OCI-LY3 (cell line): ENCODE data around the gene CACNA2D1.

Experiments
- H2AFZ ChIP-seq: fragments of 200-600, 300-600 bp; shearing (Covaris generic); 2 replicates; pipeline ENCODE4 v1.6.0; 2014; ENCODE audit warnings: antibody characterized with exemption, low read depth, low read length
- H3K27ac ChIP-seq: fragments of 200-600, 300-600 bp; sonication (generic); 2 replicates; pipeline ENCODE4 v1.5.1; 2014; ENCODE audit warnings: mild to moderate bottlenecking, low read length, moderate library complexity, mixed read lengths
- H3K27me3 ChIP-seq: fragments of 200-600, 300-600 bp; sonication (generic); 2 replicates; pipeline ENCODE4 v1.6.1; 2014; ENCODE audit warnings: low read depth, low read length, mixed read lengths
- H3K36me3 ChIP-seq: fragments of 200-600, 300-600 bp; sonication (generic); replicated peaks from 2 replicates; pipeline ENCODE3; 2014; ENCODE audit warnings: low read depth, low read length, mixed read lengths
- H3K4me1 ChIP-seq: fragments of 300-600, 200-600 bp; sonication (generic); 2 replicates; pipeline ENCODE4 v1.6.1; 2014; ENCODE audit warnings: low read length, mixed read lengths
- H3K4me2 ChIP-seq: fragments of 200-600, 300-600 bp; sonication (generic); 2 replicates; pipeline ENCODE4 v1.6.1; 2014; ENCODE audit warnings: low read length, mixed read lengths
- H3K4me3 ChIP-seq: fragments of 300-600, 200-600 bp; sonication (generic); 2 replicates; pipeline ENCODE4 v1.5.1; 2014; ENCODE audit warnings: antibody characterized with exemption, mild to moderate bottlenecking, low read length, moderate library complexity
- H3K79me2 ChIP-seq: fragments of 300-600, 200-600 bp; shearing (Covaris generic); 2 replicates; pipeline ENCODE4 v1.6.1; 2014; ENCODE audit warnings: mild to moderate bottlenecking, low read length, mixed read lengths
- H3K9ac ChIP-seq: fragments of 300-600, 200-600 bp; shearing (Covaris generic); 2 replicates; pipeline ENCODE4 v1.6.0; 2014; ENCODE audit warnings: mild to moderate bottlenecking, low read length, moderate library complexity
- H3K9me3 ChIP-seq: fragments of 200-600, 300-600 bp; shearing (Covaris generic); 2 replicates; pipeline ENCODE4 v1.6.1; 2014; ENCODE audit warnings: low read length, mixed read lengths; ENCODE audit not compliant: insufficient read depth
- H4K20me1 ChIP-seq: fragments of 200-600, 300-600 bp; sonication (generic); 2 replicates; pipeline ENCODE4 v1.6.1; 2016; ENCODE audit warnings: low read length, mixed read lengths; ENCODE audit not compliant: insufficient read depth
- EZH2phosphoT487 ChIP-seq: fragments of 200-600 bp; shearing (Covaris generic); IDR thresholded peaks from 2 replicates; pipeline ENCODE4 v1.6.1; 2018; ENCODE audit warnings: antibody characterized with exemption, mixed run types, low read depth
- TF ChIP-seq, protein P1 (sequence below): fragments of 200-600, 300-600 bp; sonication (generic); IDR thresholded peaks from 2 replicates; pipeline ENCODE4 v1.5.1; 2014; ENCODE audit warnings: antibody characterized with exemption, low read length, low read depth

The CACNA2D1 gene

DNA sequence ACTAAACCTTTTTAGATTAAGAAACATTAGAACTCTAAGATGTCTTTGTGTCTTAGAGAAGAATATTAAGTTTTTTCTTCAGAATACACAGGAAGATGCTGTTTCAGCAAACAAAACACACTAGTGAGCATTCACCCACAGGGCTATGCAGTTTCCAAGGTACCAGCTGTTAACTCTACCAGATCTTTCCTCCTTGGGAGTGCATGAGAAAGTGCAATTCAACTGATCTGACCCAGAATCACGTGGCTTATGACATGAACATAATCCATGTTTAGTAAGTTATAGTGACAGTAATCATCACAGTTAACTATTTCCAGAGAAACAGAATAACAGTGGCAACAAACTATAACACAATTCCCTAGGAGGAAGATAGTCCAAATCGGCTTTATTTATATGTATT, 270.7 kb downstream of the CACNA2D1 start:
- H3K36me3 ChIP-seq: no peaks in the 10 kb centered on the region
- TF ChIP-seq, protein P1, sequence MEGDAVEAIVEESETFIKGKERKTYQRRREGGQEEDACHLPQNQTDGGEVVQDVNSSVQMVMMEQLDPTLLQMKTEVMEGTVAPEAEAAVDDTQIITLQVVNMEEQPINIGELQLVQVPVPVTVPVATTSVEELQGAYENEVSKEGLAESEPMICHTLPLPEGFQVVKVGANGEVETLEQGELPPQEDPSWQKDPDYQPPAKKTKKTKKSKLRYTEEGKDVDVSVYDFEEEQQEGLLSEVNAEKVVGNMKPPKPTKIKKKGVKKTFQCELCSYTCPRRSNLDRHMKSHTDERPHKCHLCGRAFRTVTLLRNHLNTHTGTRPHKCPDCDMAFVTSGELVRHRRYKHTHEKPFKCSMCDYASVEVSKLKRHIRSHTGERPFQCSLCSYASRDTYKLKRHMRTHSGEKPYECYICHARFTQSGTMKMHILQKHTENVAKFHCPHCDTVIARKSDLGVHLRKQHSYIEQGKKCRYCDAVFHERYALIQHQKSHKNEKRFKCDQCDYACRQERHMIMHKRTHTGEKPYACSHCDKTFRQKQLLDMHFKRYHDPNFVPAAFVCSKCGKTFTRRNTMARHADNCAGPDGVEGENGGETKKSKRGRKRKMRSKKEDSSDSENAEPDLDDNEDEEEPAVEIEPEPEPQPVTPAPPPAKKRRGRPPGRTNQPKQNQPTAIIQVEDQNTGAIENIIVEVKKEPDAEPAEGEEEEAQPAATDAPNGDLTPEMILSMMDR: no peak
- no peak for TF ChIP-seq EZH2phosphoT487
- no peak overlapping the region for H3K27ac ChIP-seq
- H2AFZ ChIP-seq: no peak overlapping the region
- no peaks in the 10 kb centered on the region for H3K79me2 ChIP-seq
- H3K27me3 ChIP-seq: no peaks in the 10 kb centered on the region
- H3K4me1 ChIP-seq: no peaks in the 10 kb centered on the region
- no peak overlapping the region for H3K9ac ChIP-seq
- H3K4me2 ChIP-seq: no peak overlapping the region
- no peaks in the 10 kb centered on the region for H3K9me3 ChIP-seq
- H3K4me3 ChIP-seq: no peak overlapping the region
- H4K20me1 ChIP-seq: no peaks in the 10 kb centered on the region

DNA sequence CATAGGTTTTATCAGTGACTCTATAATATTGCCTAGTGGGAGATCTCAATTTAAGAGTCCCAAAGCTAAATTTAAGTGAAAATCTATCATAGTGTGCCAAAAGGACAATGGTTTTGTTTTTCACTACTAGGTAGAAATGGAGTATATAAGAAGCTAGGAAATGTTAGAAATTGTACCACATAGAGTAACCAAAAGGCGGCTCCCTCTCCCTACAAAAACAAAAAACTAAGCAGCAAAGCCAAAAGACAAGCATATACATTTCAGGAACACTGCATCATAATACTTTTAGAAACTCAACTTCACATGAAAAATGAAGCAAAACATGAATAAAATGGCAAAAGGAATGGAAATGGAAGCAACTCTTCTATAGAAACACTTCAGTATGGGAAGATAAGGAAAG, 271.6 kb downstream of the CACNA2D1 start:
- no peaks in the 10 kb centered on the region for H3K36me3 ChIP-seq
- H3K9ac ChIP-seq: no peak overlapping the region
- no peaks in the 10 kb centered on the region; the same call in 1 of the 2 replicates for H3K27me3 ChIP-seq
- no peak overlapping the region for H3K4me3 ChIP-seq
- H3K27ac ChIP-seq: no peak overlapping the region
- H2AFZ ChIP-seq: no peak overlapping the region
- H3K79me2 ChIP-seq: no peaks in the 10 kb centered on the region
- H3K4me2 ChIP-seq: no peak overlapping the region
- H4K20me1 ChIP-seq: no peaks in the 10 kb centered on the region
- TF ChIP-seq, protein P1: peak; percentile 62
- TF ChIP-seq EZH2phosphoT487: no peak
- H3K4me1 ChIP-seq: no peaks in the 10 kb centered on the region
- H3K9me3 ChIP-seq: no peaks in the 10 kb centered on the region

DNA sequence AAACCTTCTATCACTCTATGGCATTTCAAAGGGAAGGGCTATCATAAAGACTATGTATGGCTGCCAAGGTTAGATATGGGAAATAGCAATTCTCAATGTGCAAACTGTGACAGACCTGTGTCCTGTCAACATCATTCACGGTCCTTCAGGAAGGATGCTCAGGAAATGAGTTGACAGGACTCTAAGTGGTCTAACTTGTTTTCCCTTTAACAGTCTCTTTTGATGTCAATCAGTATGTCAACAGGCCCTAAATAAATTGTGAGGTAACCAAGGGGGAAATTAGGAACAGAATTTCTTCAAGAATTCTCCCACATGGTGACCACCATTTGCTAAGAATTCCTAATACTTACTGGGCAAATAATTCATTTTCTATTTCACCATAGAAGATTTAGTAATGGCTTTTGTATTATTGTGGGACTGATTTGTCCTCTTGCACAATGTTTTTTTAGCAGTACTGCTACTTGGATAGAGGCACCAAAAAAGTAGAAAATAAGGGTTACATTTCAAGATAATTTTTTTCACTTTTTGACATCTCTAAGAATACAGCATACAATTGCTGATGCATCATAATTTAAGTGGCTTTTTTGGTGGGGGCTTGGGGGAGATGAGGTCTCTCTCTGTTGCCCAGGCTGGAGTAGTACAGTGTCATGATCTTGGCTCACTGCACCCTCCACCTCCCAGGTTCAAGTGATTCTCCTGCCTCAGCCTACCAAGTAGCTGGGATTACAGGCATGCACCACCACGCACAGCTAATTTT, 275.8 kb downstream of the CACNA2D1 start:
- Histone ChIP-seq H2AFZ (no peak overlapping the region), H3K9me3 (no peaks in the 10 kb centered on the region), H3K4me1 (no peaks in the 10 kb centered on the region), H3K9ac (no peak overlapping the region), H3K4me3 (no peak overlapping the region), H3K27ac (no peak overlapping the region), H3K79me2 (no peaks in the 10 kb centered on the region), H3K4me2 (no peak overlapping the region), H4K20me1 (no peaks in the 10 kb centered on the region), H3K36me3 (no peaks in the 10 kb centered on the region), H3K27me3 (no peaks in the 10 kb centered on the region; the same call in 1 of the 2 replicates)
- TF ChIP-seq, protein P1: no peak
- no peak for TF ChIP-seq EZH2phosphoT487

DNA sequence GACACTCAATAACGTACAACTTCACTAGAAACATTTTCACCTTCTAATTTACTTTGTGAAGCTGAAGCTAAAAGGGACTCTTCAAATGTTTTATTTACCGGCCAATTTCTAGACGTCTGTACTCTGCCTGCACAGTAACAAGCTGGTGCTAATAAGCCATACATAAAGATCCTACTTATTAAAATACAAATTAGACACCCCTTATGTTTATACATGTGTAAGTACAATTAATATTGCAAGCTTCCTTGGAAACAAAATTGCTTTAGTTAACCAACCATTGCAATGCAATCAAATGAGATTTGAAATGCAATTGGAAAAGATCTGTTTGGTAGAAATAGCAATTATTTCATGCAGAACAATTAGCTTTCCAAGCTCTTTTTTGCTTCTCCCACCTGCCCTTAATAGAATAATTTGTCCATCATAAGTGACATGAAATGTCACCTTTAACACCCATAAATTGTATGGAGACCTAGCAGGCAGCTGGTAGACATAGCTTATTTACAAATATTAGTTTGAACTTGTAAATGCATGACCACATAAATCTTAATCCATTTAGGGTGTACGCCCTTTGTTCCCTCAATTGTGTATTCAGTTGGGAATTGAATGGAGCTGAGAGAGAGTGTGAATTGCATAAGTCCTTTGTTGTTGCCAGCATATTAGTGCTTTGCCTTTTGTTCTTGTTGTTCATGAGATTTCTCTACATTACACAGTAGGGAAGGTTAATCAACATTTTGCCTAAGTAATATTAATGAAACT, 277.1 kb downstream of the CACNA2D1 start:
- no peak for TF ChIP-seq EZH2phosphoT487
- TF ChIP-seq, protein P1: no peak
- Histone ChIP-seq H3K4me3 (no peak overlapping the region), H3K79me2 (no peaks in the 10 kb centered on the region), H3K27me3 (no peaks in the 10 kb centered on the region; the same call in 1 of the 2 replicates), H3K4me2 (no peak overlapping the region), H3K9me3 (no peaks in the 10 kb centered on the region), H3K4me1 (no peaks in the 10 kb centered on the region), H4K20me1 (no peaks in the 10 kb centered on the region), H3K9ac (no peak overlapping the region), H2AFZ (no peak overlapping the region), H3K36me3 (no peaks in the 10 kb centered on the region), H3K27ac (no peak overlapping the region)
